ENCODE measurements around the gene TMED8.
"Not testable (repeated sequence)": the region's sequence is repeated elsewhere in the genome, so short reads cannot be mapped to it uniquely, and the experiment has no call there.

Gene TMED8, protein sequence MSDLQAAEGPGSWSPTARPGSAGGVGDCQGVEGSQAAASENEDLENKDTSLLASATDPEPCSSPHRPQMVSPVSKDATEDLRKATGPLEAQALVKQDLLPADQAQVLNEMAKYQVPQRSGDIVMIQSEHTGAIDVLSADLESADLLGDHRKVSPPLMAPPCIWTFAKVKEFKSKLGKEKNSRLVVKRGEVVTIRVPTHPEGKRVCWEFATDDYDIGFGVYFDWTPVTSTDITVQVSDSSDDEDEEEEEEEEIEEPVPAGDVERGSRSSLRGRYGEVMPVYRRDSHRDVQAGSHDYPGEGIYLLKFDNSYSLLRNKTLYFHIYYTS

DNA sequence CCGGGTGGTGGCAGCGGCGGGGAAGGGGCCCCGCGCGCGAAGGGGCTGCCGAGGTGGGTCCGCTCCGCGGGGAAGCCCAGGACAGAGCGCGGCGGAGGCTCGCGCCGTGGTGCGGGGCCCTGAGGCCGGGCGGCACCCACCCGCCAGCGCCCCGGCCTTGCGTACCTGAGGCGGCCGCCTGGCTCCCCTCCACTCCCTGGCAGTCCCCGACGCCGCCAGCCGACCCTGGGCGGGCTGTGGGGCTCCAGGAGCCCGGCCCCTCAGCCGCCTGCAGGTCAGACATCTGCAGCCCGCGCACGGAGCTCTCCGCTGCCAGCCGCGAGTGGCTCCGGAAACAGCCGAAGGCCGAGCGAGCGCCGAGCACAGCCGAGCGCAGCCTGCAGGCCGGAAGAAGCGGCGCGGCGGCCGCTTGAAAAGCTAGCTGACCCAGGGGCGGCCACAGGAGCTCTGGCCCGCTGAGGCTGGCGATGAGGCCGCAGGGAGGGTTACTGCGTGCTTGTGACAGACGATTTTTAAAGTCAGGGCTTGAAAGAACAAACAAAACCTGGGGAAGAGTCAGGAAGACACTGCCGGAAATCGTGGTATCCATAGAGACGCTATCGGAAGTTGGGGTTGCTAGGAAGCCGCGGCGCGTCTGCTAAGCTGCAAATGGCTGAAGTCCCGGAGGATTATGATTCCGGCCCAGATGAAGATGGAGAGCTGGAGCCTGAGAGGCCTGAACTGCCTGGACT is at the start of gene TMED8, which contains the start of gene SAMD15:
TSS of gene TMED8 (minus strand) at position 324 of the 731 bp plus-strand sequence. CDS start at position 283, 41 bp downstream.
TSS of gene SAMD15 (plus strand) at position 609 of the 731 bp plus-strand sequence. CDS start at position 649, 40 bp downstream.
- DNase-seq (ENCODE audit: low read depth, low spot score) = peak; percentile 50

GRCh38 chr14:77426396-77426795 is 49.5 kb upstream of the TMED8 start:
- no peak for DNase-seq (ENCODE audit: low read depth, low spot score)

GRCh38 chr14:77424862-77425261 is 48.0 kb upstream of the TMED8 start:
- no peak for DNase-seq (ENCODE audit: low read depth, low spot score)

GRCh38 chr14:77423423-77423822 is 46.5 kb upstream of the TMED8 start, which contains the start of gene NOXRED1:
Gene NOXRED1, minus strand, starts transcription at chr14:77423523. Its CDS starts 634 bp downstream, at chr14:77422889.
- no peak for DNase-seq (ENCODE audit: low read depth, low spot score)

GRCh38 chr14:77421201-77421600 is 44.3 kb upstream of the TMED8 start:
- no peak for DNase-seq (ENCODE audit: low read depth, low spot score)

- no peak for DNase-seq (ENCODE audit: low read depth, low spot score)
Measured at GRCh38 chr14:77416836-77417235, 39.9 kb upstream of the TMED8 start.

GRCh38 chr14:77416098-77416497 is 39.2 kb upstream of the TMED8 start:
- not testable (repeated sequence) for DNase-seq (ENCODE audit: low read depth, low spot score)

- DNase-seq (ENCODE audit: low read depth, low spot score) = not testable (repeated sequence)
Measured at GRCh38 chr14:77415403-77416030, 38.6 kb upstream of the TMED8 start.

GRCh38 chr14:77409131-77409533 is 32.2 kb upstream of the TMED8 start:
- DNase-seq (ENCODE audit: low read depth, low spot score) = no peak

- no peak for DNase-seq (ENCODE audit: low read depth, low spot score)
Measured at GRCh38 chr14:77407158-77407557, 30.3 kb upstream of the TMED8 start.

GRCh38 chr14:77406718-77407117 is 29.8 kb upstream of the TMED8 start:
- DNase-seq (ENCODE audit: low read depth, low spot score) = no peak

DNA sequence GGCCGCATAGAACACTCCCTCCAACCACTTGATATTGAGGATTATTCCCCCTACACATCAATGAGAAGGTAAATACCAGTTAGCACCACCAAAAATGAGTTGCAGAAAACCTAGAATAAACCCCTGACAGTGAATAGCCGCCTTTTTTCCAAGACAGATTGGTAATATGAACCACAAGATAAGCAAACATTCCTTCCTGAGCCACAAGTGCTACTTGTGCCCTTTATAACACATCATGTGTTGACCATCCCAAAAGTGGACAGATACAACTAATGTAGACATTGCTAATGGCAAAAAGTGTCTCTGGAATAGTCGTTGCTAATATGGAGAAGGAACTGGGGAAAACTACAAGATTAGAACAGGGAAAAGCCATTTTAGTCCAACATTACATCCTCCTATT is 29.2 kb upstream of the TMED8 start:
- no peak for DNase-seq (ENCODE audit: low read depth, low spot score)

- DNase-seq (ENCODE audit: low read depth, low spot score) = no peak
Measured at GRCh38 chr14:77403768-77404167, 26.9 kb upstream of the TMED8 start.

DNA sequence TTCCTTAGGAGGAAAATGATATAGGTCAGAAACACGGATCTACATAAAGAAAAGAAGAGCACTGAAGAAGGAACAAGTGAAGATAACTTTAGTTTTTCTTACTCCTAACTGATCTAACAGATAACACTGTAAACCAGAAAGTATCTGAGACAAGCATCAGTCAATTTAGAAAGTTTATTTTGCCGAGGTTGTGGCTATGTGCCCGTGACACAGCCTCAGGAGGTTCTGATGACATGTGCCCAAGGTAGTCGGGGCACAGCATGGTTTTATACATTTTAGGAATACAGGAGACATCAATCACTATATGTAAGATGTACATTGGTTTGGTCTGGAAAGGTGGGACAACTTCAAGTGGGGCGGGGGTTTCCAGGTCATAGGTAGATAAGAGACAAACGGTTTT is 23.3 kb upstream of the TMED8 start:
- DNase-seq (ENCODE audit: low read depth, low spot score) = no peak

- DNase-seq (ENCODE audit: low read depth, low spot score) = no peak
Measured at GRCh38 chr14:77390188-77390587, 13.3 kb upstream of the TMED8 start.

- DNase-seq (ENCODE audit: low read depth, low spot score) = no peak
Measured at GRCh38 chr14:77378701-77379100, 1.8 kb upstream of the TMED8 start.

GRCh38 chr14:77377502-77377844 is 579 bp upstream of the TMED8 start:
- no peak for DNase-seq (ENCODE audit: low read depth, low spot score)

- DNase-seq (ENCODE audit: low read depth, low spot score) = no peak
Measured at GRCh38 chr14:77375973-77376770, 722 bp downstream of the TMED8 start.

GRCh38 chr14:77375164-77375950 is 1.5 kb downstream of the TMED8 start:
- no peak for DNase-seq (ENCODE audit: low read depth, low spot score)

DNA sequence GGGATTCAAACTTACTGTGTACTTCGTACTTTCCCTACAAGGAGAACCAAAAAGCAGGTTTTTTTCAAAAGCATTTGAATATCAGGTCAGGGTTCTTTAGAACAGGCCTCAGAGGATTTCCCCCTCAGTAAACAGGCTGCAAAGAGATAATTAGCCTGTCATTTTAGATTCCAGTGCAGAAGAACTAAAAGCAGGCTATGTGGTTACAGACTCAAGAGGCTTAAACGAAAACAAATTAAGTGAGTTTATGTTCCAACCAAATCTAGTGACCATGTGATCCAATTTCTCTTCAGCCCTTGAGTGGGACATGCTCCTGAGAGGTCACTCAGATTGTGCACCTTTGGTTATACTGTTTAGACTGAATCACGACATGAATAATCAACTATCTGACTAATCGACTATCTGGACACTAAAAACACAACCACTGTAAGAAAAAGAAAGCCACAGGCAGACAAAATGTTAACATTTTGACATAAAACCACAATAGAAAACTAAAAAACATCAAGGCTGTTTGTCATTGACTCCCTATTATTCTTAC is 4.5 kb downstream of the TMED8 start:
- no peak for DNase-seq (ENCODE audit: low read depth, low spot score)

DNA sequence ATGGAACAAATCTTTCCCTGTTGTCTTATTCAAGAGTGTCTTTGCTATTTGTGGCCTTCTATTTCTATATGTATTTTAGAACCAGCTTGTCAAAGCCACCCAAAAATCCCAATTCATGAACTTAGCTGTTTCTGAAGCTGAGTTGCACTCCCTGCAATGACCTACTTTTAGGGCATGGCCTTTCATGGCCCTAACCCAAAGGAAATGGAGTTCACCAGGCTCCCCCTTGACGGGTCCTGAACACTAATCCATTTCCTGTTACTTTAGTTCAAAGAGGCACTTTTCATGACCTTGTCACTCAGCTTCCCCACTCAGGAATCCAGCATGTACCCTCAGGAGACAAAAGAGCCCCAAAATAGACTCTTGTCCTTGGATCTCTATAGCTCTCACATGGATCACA is 7.6 kb downstream of the TMED8 start:
- DNase-seq (ENCODE audit: low read depth, low spot score) = no peak
